Fibroblast of pulmonary artery (primary cell): ENCODE results near the gene EGFR.

Experiments
- DNase-seq: peaks from one replicate; pipeline ENCODE4 v3.0.0-alpha.2; 2010; ENCODE audit warnings: low read depth
- H3K4me3 ChIP-seq: replicated peaks from 2 replicates; pipeline ENCODE4 v1.5.1; 2011; ENCODE audit warnings: low read depth, mild to moderate bottlenecking, control low read depth, low read length, moderate library complexity
- CTCF ChIP-seq: IDR thresholded peaks from 2 replicates; pipeline ENCODE4 v1.5.1; 2011; ENCODE audit warnings: mild to moderate bottlenecking, control low read depth, low read length, inconsistent platforms; ENCODE audit errors: missing control alignments

EGFR gene

DNA sequence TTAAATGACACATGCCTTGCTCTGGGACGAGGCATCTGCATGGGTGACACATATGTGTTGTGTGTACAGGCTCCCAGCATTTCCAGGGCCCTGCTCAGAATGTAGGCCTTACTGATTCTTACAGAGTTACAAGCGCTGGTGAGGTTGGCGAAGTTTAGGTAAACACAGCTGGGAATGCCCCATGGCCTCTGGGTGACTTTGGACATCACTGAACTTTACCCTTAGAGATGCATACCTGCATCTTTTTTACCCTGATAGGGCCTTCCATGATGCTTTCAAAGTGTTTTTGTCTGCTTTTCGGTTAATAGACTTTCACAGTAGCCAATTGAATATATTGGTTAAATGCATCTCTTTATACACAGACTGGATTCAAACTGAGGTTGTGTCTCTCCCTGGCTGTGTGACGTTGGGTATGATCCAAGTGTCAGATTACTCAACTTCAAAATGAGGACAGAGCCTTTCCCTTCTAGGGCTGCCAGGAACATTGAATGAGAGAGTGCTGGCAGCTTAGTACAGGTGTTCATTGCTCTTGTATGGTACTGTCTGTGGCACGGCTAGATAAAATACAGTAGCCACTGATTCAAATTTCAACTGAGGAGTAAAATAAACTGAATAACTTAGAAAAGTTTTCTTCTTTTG, 29.5 kb downstream of the EGFR start:
- no peak for DNase-seq
- H3K4me3 ChIP-seq: no peak overlapping the region
- no peak for TF ChIP-seq CTCF

DNA sequence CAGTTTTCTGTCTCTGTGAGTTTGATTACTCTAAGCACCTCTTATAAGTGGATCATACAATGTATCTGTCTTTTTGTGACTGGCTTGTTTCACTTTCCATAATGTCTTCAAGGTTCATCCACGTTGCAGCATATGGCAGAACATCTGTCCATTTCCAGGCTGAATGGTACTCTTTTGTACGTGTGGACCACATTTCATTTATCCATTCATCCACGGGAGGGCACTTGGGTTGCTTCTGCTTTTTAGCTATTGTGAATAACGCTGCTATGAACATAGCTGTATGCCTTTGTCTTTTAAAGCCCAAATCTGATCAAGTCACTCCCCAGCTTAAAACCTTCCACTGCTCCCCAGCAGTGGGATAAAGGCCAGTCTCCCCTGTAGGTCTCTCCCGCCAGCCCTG, 31.5 kb downstream of the EGFR start:
- no peak overlapping the region for H3K4me3 ChIP-seq
- TF ChIP-seq CTCF: no peak
- no peak for DNase-seq

DNA sequence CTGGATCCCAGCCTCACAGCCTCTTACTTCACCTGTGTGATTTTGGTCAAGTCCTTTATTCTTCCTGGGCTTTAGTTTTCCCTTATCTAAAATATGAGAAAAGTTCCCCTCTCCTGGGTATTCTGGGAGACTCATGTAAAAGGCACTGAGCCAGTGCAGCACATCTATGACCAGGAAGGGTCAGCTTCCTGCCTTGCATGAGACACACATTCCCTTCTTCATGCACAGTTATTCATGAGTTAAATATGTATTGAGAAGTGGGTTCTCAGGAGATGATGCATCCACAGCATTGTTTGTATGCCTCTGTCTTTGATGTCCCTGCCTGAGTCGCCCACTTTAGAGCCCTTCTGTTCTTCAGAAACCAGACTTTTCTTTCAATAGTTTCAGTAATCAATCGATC, 33.3 kb downstream of the EGFR start:
- H3K4me3 ChIP-seq: no peak overlapping the region
- TF ChIP-seq CTCF: no peak
- peak; percentile 65 for DNase-seq

- TF ChIP-seq CTCF: no peak
- no peak for DNase-seq
- no peak overlapping the region for H3K4me3 ChIP-seq
These were observed 34.1 kb downstream of the EGFR start for GRCh38 chr7:55052741-55053427.

DNA sequence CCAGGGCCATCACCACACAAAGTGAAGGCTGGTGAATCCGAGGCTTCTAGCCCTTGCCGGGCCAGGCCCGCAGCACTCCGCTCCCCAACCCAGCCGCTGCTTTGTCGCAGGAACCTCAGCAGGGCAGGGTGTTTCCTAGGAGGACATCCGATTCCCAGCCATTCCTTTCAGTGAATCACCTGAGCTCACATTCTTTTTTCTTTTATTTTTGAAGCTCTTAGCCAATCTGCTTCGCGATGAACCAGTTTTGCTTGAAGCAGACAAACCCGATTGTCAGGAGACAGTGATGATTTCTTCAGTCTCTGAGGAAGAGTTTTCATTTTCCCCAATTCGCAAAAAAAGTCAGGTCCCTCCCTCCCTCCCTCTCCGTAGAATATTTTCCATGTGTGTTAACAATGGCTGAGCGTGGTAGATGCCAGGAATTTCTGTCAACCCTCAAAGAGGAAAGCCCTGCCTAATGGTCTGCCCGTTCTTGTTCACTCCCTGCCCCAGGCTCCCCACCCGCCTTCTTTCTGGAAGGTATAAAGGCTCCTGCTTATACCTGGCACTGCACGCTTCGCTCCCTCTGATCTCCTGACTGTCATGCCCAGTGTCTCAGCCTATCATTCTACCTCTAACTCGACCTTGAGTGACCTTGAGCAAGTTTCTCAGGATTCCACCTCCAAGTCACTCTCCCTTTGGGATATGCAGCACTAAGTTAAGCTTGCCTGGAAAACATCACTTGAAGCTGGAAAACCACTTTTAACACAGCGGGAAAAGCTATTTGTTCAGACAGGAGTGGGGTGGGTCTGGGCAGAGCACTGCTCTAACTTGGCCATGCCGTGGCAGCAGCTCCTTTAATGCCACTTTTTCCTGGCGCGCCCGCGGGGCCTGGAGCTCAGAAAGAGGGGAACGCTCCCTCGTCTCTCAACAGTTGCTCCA, 35.1 kb downstream of the EGFR start:
- DNase-seq: no peak
- no peak for TF ChIP-seq CTCF
- no peak overlapping the region for H3K4me3 ChIP-seq

DNA sequence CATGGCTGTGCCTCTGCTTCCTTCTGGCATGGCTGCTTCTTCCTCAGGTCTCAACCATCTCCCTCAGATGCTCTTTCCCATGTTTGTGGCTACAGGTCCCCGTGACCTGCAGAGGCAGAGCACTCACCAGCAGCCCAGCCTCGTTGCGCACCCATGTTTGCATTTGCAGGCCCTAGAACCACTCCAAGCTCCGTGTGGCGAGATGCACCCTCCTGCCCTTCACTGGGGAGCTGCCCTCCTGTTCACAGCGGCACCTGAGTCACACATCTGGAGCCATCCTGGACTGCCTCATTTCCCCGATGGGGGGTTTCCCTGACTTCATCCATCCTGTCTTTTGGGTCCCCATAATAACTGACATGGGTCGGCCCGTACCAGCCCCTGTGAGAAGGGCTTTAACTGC, 35.9 kb downstream of the EGFR start:
- H3K4me3 ChIP-seq: no peak overlapping the region
- DNase-seq: no peak
- TF ChIP-seq CTCF: no peak
